Osteocyte (in vitro differentiated cells): ENCODE results near the gene DOC2B. TPM values are rescaled to one million over a fixed set of nuclear protein-coding genes. Genes with fewer than 3 reads are reported as not detected.
"Not testable (repeated sequence)": the region's sequence is repeated elsewhere in the genome, so short reads cannot be mapped to it uniquely, and the experiment has no call there.

ENCODE experiments used
- DNase-seq: peaks from one replicate; pipeline ENCODE4 v3.0.0; 2021; ENCODE audit warnings: mixed read lengths; ENCODE audit not compliant: unreplicated experiment; ENCODE audit errors: extremely low spot score
- H3K27ac Mint-ChIP-seq: one replicate; pipeline ENCODE4 v1.8.0; 2021; ENCODE audit warnings: mild to moderate bottlenecking, mixed read lengths; ENCODE audit not compliant: unreplicated experiment
- H3K27me3 Mint-ChIP-seq: one replicate; pipeline ENCODE4 v1.8.0; 2021; ENCODE audit warnings: mixed read lengths; ENCODE audit not compliant: unreplicated experiment
- H3K36me3 Mint-ChIP-seq: one replicate; pipeline ENCODE4 v1.8.0; 2021; ENCODE audit warnings: mixed read lengths; ENCODE audit not compliant: unreplicated experiment
- H3K4me1 Mint-ChIP-seq: one replicate; pipeline ENCODE4 v1.8.0; 2021; ENCODE audit warnings: mixed read lengths; ENCODE audit not compliant: unreplicated experiment
- H3K4me3 Mint-ChIP-seq: one replicate; pipeline ENCODE4 v1.8.0; 2021; ENCODE audit warnings: mild to moderate bottlenecking, moderate library complexity, mixed read lengths; ENCODE audit not compliant: unreplicated experiment
- H3K9me3 Mint-ChIP-seq: one replicate; pipeline ENCODE4 v1.8.0; 2021; ENCODE audit warnings: mixed read lengths; ENCODE audit not compliant: unreplicated experiment
- CTCF ChIP-seq: fragments of 200-600 bp; sonication (generic); IDR thresholded peaks from 2 replicates; pipeline ENCODE4 v1.5.0; 2021; ENCODE audit warnings: antibody characterized with exemption, mild to moderate bottlenecking, moderate library complexity
- total RNA-seq: library from RNA; stranded (reverse); gene quantifications from 2 replicates; pipeline ENCODE4 v1.2.1, GENCODE V29; 2021

Gene DOC2B
- total RNA-seq, 1 donor from 2014 or later, result not detected

GRCh38 chr17:136531-136930, 44.9 kb downstream of the DOC2B start:
- peak; percentile 60 for TF ChIP-seq CTCF
- H3K4me3 Mint-ChIP-seq, H3K4me1 Mint-ChIP-seq, H3K36me3 Mint-ChIP-seq, H3K27ac Mint-ChIP-seq, H3K27me3 Mint-ChIP-seq, H3K9me3 Mint-ChIP-seq: not testable (repeated sequence)
- peak; percentile 91 for DNase-seq

GRCh38 chr17:135895-136294, 45.6 kb downstream of the DOC2B start:
- not testable (repeated sequence) for H3K4me3 Mint-ChIP-seq, H3K27ac Mint-ChIP-seq, H3K36me3 Mint-ChIP-seq, H3K4me1 Mint-ChIP-seq, H3K9me3 Mint-ChIP-seq, H3K27me3 Mint-ChIP-seq, DNase-seq

GRCh38 chr17:135022-135421, 46.4 kb downstream of the DOC2B start:
- H3K9me3 Mint-ChIP-seq, H3K4me3 Mint-ChIP-seq, H3K36me3 Mint-ChIP-seq, H3K27ac Mint-ChIP-seq, H3K27me3 Mint-ChIP-seq, H3K4me1 Mint-ChIP-seq: not testable (repeated sequence)
- peak; percentile 36 for DNase-seq

GRCh38 chr17:134332-134785, 47.1 kb downstream of the DOC2B start:
- H3K27ac Mint-ChIP-seq, H3K4me3 Mint-ChIP-seq, H3K36me3 Mint-ChIP-seq, H3K9me3 Mint-ChIP-seq, H3K27me3 Mint-ChIP-seq, H3K4me1 Mint-ChIP-seq: not testable (repeated sequence)
- peak; percentile 29 for TF ChIP-seq CTCF
- DNase-seq, result peak; percentile 78

GRCh38 chr17:133932-134331, 47.5 kb downstream of the DOC2B start:
- H3K9me3 Mint-ChIP-seq, H3K27me3 Mint-ChIP-seq: not testable (repeated sequence)
- DNase-seq, result peak; percentile 59

GRCh38 chr17:118339-118917, 63.0 kb downstream of the DOC2B start:
- H3K36me3 Mint-ChIP-seq, H3K4me3 Mint-ChIP-seq, H3K4me1 Mint-ChIP-seq, H3K9me3 Mint-ChIP-seq, DNase-seq, H3K27me3 Mint-ChIP-seq, H3K27ac Mint-ChIP-seq: not testable (repeated sequence)
- peak; percentile 53 for TF ChIP-seq CTCF

More at GRCh38 chr17:133932-134331, 47.5 kb downstream of the DOC2B start:
- not testable (repeated sequence) for H3K4me3 Mint-ChIP-seq, H3K4me1 Mint-ChIP-seq, H3K27ac Mint-ChIP-seq, H3K36me3 Mint-ChIP-seq

- not testable (repeated sequence) for H3K9me3 Mint-ChIP-seq, H3K4me1 Mint-ChIP-seq, DNase-seq, H3K27ac Mint-ChIP-seq, H3K4me3 Mint-ChIP-seq, H3K36me3 Mint-ChIP-seq, H3K27me3 Mint-ChIP-seq
These were observed 68.3 kb downstream of the DOC2B start for GRCh38 chr17:113111-113510.

Other genes with a start within 250 kb of the DOC2B start
- gene SCGB1C2, start 44.1 kb downstream of the DOC2B start, total RNA-seq, result not detected in 2 replicates
- 0.78 and 1.2 TPM in 2 replicates for gene RPH3AL, start 171.2 kb upstream of the DOC2B start, total RNA-seq